Natural killer cell (primary cell): Measurements from ENCODE around the gene SALL2. TPM values are rescaled to one million over a fixed set of nuclear protein-coding genes. Genes with fewer than 3 reads are reported as not detected.

Experiments
- ATAC-seq, 3 donors: fragments of 150-1000 bp in 2 of 3; fragments of 200-7000 bp in 1 of 3; cut with Tn5 transposase; 1 replicate in 1 of 3; 2 replicates in 2 of 3; pipeline ENCODE4 v1.10.0; 2021; ENCODE audit warnings: mild to moderate bottlenecking in 2 of 3, moderate library complexity in 2 of 3
- DNase-seq, 2 donors: peaks; one replicate each; pipeline versions ENCODE4 v3.0.0 to v3.0.0-alpha.2; 2013 to 2021; ENCODE audit warnings: mixed read lengths in 1 of 2
- H3K27ac ChIP-seq: one replicate; pipeline ENCODE4 v1.5.1; 2013; ENCODE audit warnings: mild to moderate bottlenecking, low read length
- H3K27me3 ChIP-seq: one replicate; pipeline ENCODE4 v1.6.1; 2013; ENCODE audit warnings: low read length; ENCODE audit not compliant: control insufficient read depth, insufficient read depth
- H3K36me3 ChIP-seq: one replicate; pipeline ENCODE4 v1.6.1; 2013; ENCODE audit warnings: low read length; ENCODE audit not compliant: control insufficient read depth, insufficient read depth
- H3K4me1 ChIP-seq: one replicate; pipeline ENCODE4 v1.6.1; 2013; ENCODE audit warnings: low read length; ENCODE audit not compliant: control insufficient read depth, insufficient read depth
- H3K4me3 ChIP-seq: one replicate; pipeline ENCODE4 v1.5.1; 2013; ENCODE audit warnings: low read length
- H3K9me3 ChIP-seq: one replicate; pipeline ENCODE4 v1.6.1; 2013; ENCODE audit warnings: low read length; ENCODE audit not compliant: control insufficient read depth, insufficient read depth
- H3K27ac Mint-ChIP-seq, 2 donors: one replicate each; pipeline ENCODE4 v1.8.0; 2022; ENCODE audit warnings: mild to moderate bottlenecking in 2 of 2, mixed read lengths in 2 of 2, moderate library complexity in 1 of 2
- H3K27me3 Mint-ChIP-seq, 2 donors: one replicate each; pipeline ENCODE4 v1.8.0; 2022; ENCODE audit warnings: low read depth in 2 of 2, mixed read lengths in 2 of 2
- H3K36me3 Mint-ChIP-seq: one replicate; pipeline ENCODE4 v1.8.0; 2022; ENCODE audit warnings: mixed read lengths
- H3K4me1 Mint-ChIP-seq, 2 donors: one replicate each; pipeline ENCODE4 v1.8.0; 2022; ENCODE audit warnings: mixed read lengths in 2 of 2
- H3K4me3 Mint-ChIP-seq: one replicate; pipeline ENCODE4 v1.8.0; 2022; ENCODE audit warnings: mild to moderate bottlenecking, moderate library complexity, mixed read lengths
- H3K9me3 Mint-ChIP-seq, 2 donors: one replicate each; pipeline ENCODE4 v1.8.0; 2022; ENCODE audit warnings: mixed read lengths in 2 of 2
- CTCF ChIP-seq: fragments of 200-600 bp; IDR thresholded peaks from one replicate; pipeline ENCODE4 v1.8.0; 2022; ENCODE audit warnings: antibody characterized with exemption
- WGBS: methylation state at CpG from one replicate; pipeline ENCODE4 v1.1.7; 2013; ENCODE audit warnings: missing lambda C conversion rate; ENCODE audit not compliant: insufficient coverage; 5-methylcytosine and 5-hydroxymethylcytosine counted together
- intact Hi-C: fragments of 100-400 bp; cut with micrococcal nuclease; formaldehyde crosslinking; loops from one replicate; pipeline ENCODE4 v1.14.2; 2022
- total RNA-seq, 4 donors: library from RNA; stranded (reverse); fragments of 120-200 nt in 1 of 4; gene quantifications; one replicate each; pipeline versions ENCODE4 v1.2.3 to v1.2.4, GENCODE V29; 2013 to 2022

Gene SALL2
- total RNA-seq, 3 donors from 2014 or later (not counting 1 experiment from before 2014, with no cell fraction given) = 1.6 to 2.5 (median 2.2) TPM

DNA sequence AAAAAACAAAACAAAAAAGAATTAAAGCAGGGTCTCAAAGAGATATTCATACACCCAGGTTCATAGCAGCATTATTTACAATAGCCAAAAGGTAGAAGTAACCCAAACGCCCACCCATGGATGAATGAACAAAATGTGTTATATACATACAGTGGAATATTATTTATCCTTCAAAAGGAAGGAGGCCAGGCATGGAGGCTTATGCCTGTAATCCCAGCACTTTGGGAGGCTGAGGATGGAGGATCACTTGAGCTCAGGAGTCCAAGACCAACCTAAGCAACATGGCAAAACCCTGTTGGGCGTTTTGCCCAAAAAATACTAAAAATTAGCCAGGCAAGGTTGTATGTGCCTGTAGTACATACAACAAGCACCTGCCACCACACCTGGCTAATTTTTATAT lies 19.6 kb downstream of the SALL2 start:
- H3K4me3 ChIP-seq = no peak overlapping the region
- TF ChIP-seq CTCF = no peak
- H3K4me1 ChIP-seq = peaks cover 19% of the 10 kb centered on the region
- 89% methylated on average over 1 of the region's 2 CpGs for WGBS
- no peak for ATAC-seq
- no peaks in the 10 kb centered on the region for H3K27me3 ChIP-seq
- Mint-ChIP-seq H3K36me3 (no peaks in the 10 kb centered on the region), H3K9me3 (peaks cover 0 to 2% of the 10 kb centered on the region in 2 donors), H3K4me1 (peaks cover 44 to 49% of the 10 kb centered on the region in 2 donors), H3K27ac (no peak overlapping the region), H3K4me3 (no peak overlapping the region), H3K27me3 (no peaks in the 10 kb centered on the region)
- H3K27ac ChIP-seq = no peak overlapping the region
- H3K9me3 ChIP-seq = no peaks in the 10 kb centered on the region
- intact Hi-C loops = no loop called here
- DNase-seq = no peak
- H3K36me3 ChIP-seq = peaks cover 27% of the 10 kb centered on the region

GRCh38 chr14:21505012-21505553 lies 21.1 kb downstream of the SALL2 start:
- no peaks in the 10 kb centered on the region for H3K9me3 Mint-ChIP-seq
- Histone ChIP-seq H3K27me3 (no peaks in the 10 kb centered on the region), H3K9me3 (no peaks in the 10 kb centered on the region), H3K4me1 (peaks cover 12% of the 10 kb centered on the region), H3K27ac (no peak overlapping the region), H3K36me3 (peaks cover 42% of the 10 kb centered on the region), H3K4me3 (no peak overlapping the region)
- intact Hi-C loops = no loop called here
- ATAC-seq = peak; percentile 63 to 83 (median 66)
- H3K4me1 Mint-ChIP-seq = peaks cover 35 to 40% of the 10 kb centered on the region in 2 donors
- TF ChIP-seq CTCF = no peak
- no peaks in the 10 kb centered on the region for H3K27me3 Mint-ChIP-seq
- peak overlapping the region; percentile 62 to 85 for H3K27ac Mint-ChIP-seq
- H3K4me3 Mint-ChIP-seq = no peak overlapping the region
- H3K36me3 Mint-ChIP-seq = no peaks in the 10 kb centered on the region
- DNase-seq = peak in 1 of 2 donors; percentile 40

GRCh38 chr14:21503376-21503775 lies 22.8 kb downstream of the SALL2 start:
- no peaks in the 10 kb centered on the region for H3K27me3 ChIP-seq
- WGBS = 94% methylated on average over 3 of the region's 4 CpGs
- H3K27ac Mint-ChIP-seq = peak overlapping the region in 1 of 2 donors; percentile 51
- H3K4me3 ChIP-seq = no peak overlapping the region
- H3K36me3 Mint-ChIP-seq = peaks cover 10% of the 10 kb centered on the region
- DNase-seq (no peak), ATAC-seq (no peak)
- intact Hi-C loops = no loop called here
- H3K4me3 Mint-ChIP-seq = no peak overlapping the region
- no peak for TF ChIP-seq CTCF
- no peaks in the 10 kb centered on the region for H3K9me3 ChIP-seq
- peaks cover 7% of the 10 kb centered on the region for H3K4me1 ChIP-seq
- H3K4me1 Mint-ChIP-seq = peaks cover 23 to 25% of the 10 kb centered on the region in 2 donors
- H3K27me3 Mint-ChIP-seq = no peaks in the 10 kb centered on the region
- peaks cover 57% of the 10 kb centered on the region for H3K36me3 ChIP-seq
- H3K27ac ChIP-seq = no peak overlapping the region
- no peaks in the 10 kb centered on the region for H3K9me3 Mint-ChIP-seq

DNA sequence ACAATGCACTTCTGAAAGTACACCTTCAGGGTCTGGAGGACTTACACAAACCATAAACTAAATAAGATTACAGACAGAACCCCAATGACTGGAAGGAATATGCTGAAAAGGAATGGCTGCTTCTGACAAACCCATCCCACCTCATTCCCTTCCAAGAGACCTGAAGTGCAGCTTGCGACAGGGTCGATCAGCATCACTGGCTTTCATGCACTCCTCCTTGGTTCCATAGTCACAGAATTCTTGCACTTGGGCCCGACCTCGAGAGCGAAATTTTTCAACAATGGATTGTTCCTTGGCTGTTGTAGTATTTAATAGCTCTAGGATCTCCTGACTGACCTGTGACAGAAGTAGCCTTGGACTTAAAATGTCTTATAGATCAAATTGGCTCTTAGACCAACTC lies 24.6 kb downstream of the SALL2 start:
- DNase-seq = no peak
- WGBS = 98% methylated on average over 5 of the region's 5 CpGs
- peaks cover 10% of the 10 kb centered on the region for H3K36me3 Mint-ChIP-seq
- Histone ChIP-seq H3K4me3 (no peak overlapping the region), H3K9me3 (no peaks in the 10 kb centered on the region), H3K36me3 (peaks cover 67% of the 10 kb centered on the region), H3K4me1 (peaks cover 7% of the 10 kb centered on the region), H3K27ac (no peak overlapping the region), H3K27me3 (no peaks in the 10 kb centered on the region)
- peaks cover 15% of the 10 kb centered on the region in 2 donors for H3K4me1 Mint-ChIP-seq
- intact Hi-C loops = no loop called here
- no peak overlapping the region for H3K27ac Mint-ChIP-seq
- H3K27me3 Mint-ChIP-seq = no peaks in the 10 kb centered on the region
- no peak overlapping the region for H3K4me3 Mint-ChIP-seq
- no peak for ATAC-seq
- H3K9me3 Mint-ChIP-seq = no peaks in the 10 kb centered on the region
- TF ChIP-seq CTCF = no peak
